ENCODE measurements around the gene ADAT3. TPM values are rescaled to one million over a fixed set of nuclear protein-coding genes. Genes with fewer than 3 reads are reported as not detected.

ADAT3 gene
- total RNA-seq, 1 experiment from 2014 or later = 0.93 TPM

- no peak for DNase-seq (ENCODE audit: low spot score)
Observed at GRCh38 chr19:1912760-1913505, 7.7 kb downstream of the ADAT3 start.

GRCh38 chr19:1913781-1914577 lies 8.8 kb downstream of the ADAT3 start:
- no peak for DNase-seq (ENCODE audit: low spot score)

- DNase-seq (ENCODE audit: low spot score) = no peak
Observed at GRCh38 chr19:1914826-1915341, 9.7 kb downstream of the ADAT3 start.

- no peak for DNase-seq (ENCODE audit: low spot score)
Observed at GRCh38 chr19:1917146-1917545, 11.9 kb downstream of the ADAT3 start.

- DNase-seq (ENCODE audit: low spot score) = no peak
Observed at GRCh38 chr19:1917926-1918325, 12.7 kb downstream of the ADAT3 start.

- DNase-seq (ENCODE audit: low spot score) = no peak
Observed at GRCh38 chr19:1918975-1919374, 13.8 kb downstream of the ADAT3 start.

GRCh38 chr19:1920644-1921043 lies 15.4 kb downstream of the ADAT3 start:
- DNase-seq (ENCODE audit: low spot score) = no peak

- no peak for DNase-seq (ENCODE audit: low spot score)
Observed at GRCh38 chr19:1921326-1921725, 16.1 kb downstream of the ADAT3 start.

- DNase-seq (ENCODE audit: low spot score) = no peak
Observed at GRCh38 chr19:1921825-1922224, 16.6 kb downstream of the ADAT3 start.

GRCh38 chr19:1922803-1923202 lies 17.6 kb downstream of the ADAT3 start:
- DNase-seq (ENCODE audit: low spot score) = no peak

GRCh38 chr19:1923319-1923718 lies 18.1 kb downstream of the ADAT3 start:
- DNase-seq (ENCODE audit: low spot score) = no peak

GRCh38 chr19:1924320-1924961 lies 19.2 kb downstream of the ADAT3 start:
- no peak for DNase-seq (ENCODE audit: low spot score)

- DNase-seq (ENCODE audit: low spot score) = no peak
Observed at GRCh38 chr19:1925544-1925943, 20.3 kb downstream of the ADAT3 start.

GRCh38 chr19:1929021-1929742 lies 24.0 kb downstream of the ADAT3 start:
- peak; percentile 41 for DNase-seq (ENCODE audit: low spot score)

GRCh38 chr19:1931445-1931844 lies 26.2 kb downstream of the ADAT3 start:
- DNase-seq (ENCODE audit: low spot score) = no peak

- DNase-seq (ENCODE audit: low spot score) = no peak
Observed at GRCh38 chr19:1932395-1932794, 27.2 kb downstream of the ADAT3 start.

- DNase-seq (ENCODE audit: low spot score) = no peak
Observed at GRCh38 chr19:1933244-1933643, 28.0 kb downstream of the ADAT3 start.

- DNase-seq (ENCODE audit: low spot score) = no peak
Observed at GRCh38 chr19:1933942-1934341, 28.7 kb downstream of the ADAT3 start.

GRCh38 chr19:1935484-1936208 lies 30.4 kb downstream of the ADAT3 start:
- no peak for DNase-seq (ENCODE audit: low spot score)

GRCh38 chr19:1936430-1936829 lies 31.2 kb downstream of the ADAT3 start:
- no peak for DNase-seq (ENCODE audit: low spot score)
